AG08396 (cell line): Measurements from ENCODE around the gene TRIM23.
"Not testable (repeated sequence)": the region's sequence is repeated elsewhere in the genome, so short reads cannot be mapped to it uniquely, and the experiment has no call there.

Experiments
- DNase-seq: peaks from one replicate; pipeline ENCODE4 v3.0.0; 2012; ENCODE audit warnings: low spot score, mixed read lengths

The TRIM23 gene

GRCh38 chr5:65624025-65624570 is at the start of gene TRIM23:
TSS of gene TRIM23 (minus strand) at chr5:65624333. CDS start at chr5:65624274, 59 bp downstream.
- DNase-seq = peak; percentile 92

GRCh38 chr5:65672796-65673195 is 48.7 kb upstream of the TRIM23 start:
- DNase-seq = peak; percentile 30

DNA sequence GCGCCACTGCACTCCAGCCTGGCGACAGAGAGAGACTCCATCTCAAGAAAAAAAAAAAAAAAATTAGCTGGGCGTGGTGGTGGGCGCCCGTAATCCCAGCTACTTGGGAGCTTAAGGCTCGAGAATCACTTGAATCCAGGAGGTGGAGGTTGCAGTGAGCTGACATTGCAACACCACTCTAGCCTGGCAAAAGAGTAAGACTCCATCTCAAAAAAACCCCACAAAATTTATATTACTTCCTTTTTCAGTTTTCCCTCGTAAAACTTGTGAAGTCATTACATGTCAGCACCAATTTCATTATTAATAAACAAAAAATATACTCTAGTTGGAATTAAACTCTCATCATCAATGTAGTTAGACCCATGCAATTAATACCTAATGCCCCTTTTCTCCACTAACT is 44.6 kb upstream of the TRIM23 start:
- no peak for DNase-seq

- peak; percentile 14 for DNase-seq
These were observed 39.8 kb upstream of the TRIM23 start for GRCh38 chr5:65663804-65664521.

DNA sequence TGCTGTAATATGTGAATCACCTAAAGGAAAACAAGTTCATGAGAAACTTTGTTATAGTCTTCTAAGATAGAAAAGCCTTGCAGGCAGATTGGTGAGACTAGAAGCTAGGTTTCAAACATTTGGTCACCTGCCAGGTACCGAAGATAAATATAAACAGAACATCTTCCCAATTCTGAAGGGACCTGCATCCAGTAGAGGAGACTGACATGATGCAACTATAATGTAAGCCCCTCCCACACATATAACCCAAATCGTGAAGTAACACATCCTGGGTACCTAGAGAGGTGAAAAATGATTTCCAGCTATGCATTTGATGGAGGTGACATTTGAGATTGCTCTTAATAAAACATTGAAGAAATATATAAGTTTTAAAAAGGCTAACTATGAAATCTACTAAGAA is 30.6 kb upstream of the TRIM23 start:
- no peak for DNase-seq

DNA sequence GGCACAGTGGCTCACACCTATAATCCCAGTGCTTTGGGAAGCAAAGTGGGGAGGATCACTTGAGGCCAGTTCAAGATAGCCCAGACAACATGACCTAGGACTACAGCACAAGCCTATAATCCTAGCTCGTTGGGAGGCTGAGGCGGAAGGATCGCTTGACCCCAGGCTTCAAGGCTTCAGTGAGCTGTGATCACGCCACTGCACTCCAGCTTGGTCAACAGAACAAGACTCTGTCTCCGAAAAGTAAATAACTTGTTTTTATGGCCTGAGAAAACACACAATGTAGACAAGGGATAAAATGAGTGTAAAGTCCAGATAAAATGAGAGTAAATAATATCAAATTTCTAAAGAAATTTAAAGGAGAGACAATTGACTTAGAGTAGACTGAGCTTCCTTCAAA is 27.0 kb upstream of the TRIM23 start:
- no peak for DNase-seq

GRCh38 chr5:65647941-65648340 is 23.8 kb upstream of the TRIM23 start:
- DNase-seq = no peak

- DNase-seq = no peak
These were observed 22.8 kb upstream of the TRIM23 start for GRCh38 chr5:65646938-65647337.

DNA sequence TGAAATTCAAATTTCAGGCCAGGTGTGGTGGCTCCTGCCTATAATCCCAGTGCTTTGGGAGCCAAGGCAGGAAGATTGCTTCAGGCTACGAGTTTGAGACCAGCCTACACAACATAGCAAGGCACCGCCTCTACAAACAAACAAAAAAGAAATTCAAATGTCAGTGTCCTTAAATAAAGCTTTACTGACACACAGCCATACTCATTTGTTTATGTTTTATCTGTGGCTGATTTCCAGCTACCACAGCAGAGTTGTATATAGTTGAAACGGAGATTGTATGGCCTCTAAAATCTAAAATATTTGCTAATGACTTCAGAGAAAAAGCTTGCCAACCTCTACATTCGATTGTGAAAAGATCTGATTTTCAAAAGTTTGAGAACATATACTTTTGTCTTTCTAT is 16.1 kb upstream of the TRIM23 start:
- DNase-seq = no peak

DNA sequence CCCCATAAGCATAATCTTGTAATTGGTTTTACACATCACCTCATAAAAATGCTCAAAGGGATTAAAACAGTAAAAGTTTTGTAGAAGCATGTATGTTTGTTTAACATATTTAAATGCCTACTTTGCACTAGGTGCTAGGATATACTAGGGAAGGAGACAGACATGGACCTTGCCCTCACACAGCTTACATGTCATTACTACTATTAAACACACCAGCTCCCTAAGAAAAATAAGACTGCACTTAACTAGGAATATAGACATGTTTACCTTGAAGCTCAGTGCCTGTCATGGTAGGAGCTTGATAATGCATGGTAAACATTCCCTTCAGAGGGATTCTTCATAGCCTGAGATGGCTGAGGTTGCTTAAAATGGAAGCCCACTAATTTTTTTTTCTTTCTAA is 6.8 kb upstream of the TRIM23 start:
- no peak for DNase-seq

GRCh38 chr5:65625743-65626142 is 1.6 kb upstream of the TRIM23 start:
- DNase-seq = no peak

DNA sequence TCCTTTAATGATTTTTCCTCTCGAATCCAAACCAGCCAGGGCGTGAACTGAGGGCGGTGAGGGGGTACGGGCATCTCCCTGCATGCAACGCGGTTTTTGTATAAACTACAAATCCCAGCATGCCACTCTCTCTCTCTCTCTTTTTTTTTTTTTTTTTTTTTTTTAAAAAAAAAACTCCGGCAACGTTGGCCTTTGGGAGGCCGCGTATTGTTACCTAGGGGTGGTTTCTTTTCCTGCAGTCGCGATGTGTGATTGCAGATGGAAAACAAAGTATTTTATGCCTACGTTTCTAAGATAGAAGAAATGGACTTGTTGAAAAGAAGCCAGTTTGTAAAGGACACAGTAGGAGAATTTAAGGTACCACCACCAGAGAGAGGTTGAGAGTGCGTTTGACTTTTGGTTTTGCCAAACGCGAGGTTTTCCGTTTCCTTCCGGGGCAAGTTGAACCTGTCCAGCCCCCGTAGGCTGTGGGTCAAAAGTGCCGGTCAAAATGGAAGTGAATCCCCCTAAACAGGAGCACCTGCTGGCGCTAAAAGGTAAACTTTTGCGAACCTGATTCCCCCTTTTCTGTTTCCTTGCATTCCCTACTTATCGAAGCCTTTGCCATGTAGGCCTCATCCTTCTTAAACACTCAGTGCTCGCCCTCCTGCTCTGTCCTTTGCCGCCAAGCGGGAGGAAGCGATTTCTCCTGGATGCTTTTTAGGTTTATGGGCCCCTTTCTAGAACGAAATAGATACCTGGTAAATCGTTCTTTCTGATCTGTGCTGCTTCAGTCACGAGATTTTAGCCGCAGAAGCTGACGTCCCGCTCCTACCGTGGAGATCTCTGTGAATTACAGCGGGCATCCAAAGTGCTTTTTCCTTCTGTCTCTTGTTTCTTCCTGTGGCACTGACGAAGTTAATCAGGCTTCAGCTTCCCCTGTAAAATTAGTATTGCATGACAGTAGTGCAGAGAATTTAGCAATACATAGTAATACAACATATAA is 730 bp upstream of the TRIM23 start, which contains the start of the genes SHLD3 and TRAPPC13:
TSS of gene SHLD3 (plus strand) at position 457 of the 985 bp plus-strand sequence. CDS start 4,561 bp downstream, outside the sequence.
TSS of gene TRAPPC13 (plus strand) at position 457 of the 985 bp plus-strand sequence. CDS start at position 491, 34 bp downstream.
- peak; percentile 75 for DNase-seq

DNA sequence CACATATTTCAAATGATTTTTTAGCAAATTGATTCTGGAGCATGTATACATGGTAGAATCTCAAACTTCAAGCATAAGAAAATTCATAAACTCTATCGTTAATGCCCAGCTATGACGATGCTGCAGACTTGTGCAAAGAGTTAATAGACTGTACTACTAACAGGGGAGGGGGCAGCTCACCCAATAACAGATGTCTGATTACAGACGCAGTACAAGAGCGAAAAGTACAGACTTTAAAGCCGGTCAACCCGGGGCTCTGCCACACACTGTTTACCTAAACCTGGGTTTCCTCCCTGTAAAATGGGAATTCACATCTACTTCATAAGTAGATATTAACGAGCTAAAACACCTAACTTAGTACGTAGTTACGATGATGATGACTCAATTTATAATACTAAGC is 651 bp downstream of the TRIM23 start:
- no peak for DNase-seq

- not testable (repeated sequence) for DNase-seq
These were observed 2.2 kb downstream of the TRIM23 start for GRCh38 chr5:65621961-65622360.

DNA sequence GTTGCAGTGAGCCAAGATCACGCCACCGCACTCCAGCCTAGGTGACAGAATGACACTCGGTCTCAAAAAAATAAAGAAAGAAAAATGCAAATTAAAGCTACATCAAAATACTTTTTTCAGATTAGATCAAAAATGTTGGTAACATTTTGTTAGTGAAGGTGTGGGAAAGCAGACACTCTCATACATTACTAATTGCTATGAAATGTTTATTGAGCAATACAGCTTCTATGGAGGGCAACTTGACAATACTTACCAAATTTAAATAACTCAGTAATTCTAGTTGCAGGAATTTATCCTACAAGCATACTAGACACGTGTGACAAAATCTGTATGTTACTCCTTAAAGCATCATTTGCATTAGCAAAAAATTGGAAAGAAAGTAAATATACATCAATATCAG is 4.1 kb downstream of the TRIM23 start:
- no peak for DNase-seq

GRCh38 chr5:65612298-65612907 is 11.7 kb downstream of the TRIM23 start:
- no peak for DNase-seq

DNA sequence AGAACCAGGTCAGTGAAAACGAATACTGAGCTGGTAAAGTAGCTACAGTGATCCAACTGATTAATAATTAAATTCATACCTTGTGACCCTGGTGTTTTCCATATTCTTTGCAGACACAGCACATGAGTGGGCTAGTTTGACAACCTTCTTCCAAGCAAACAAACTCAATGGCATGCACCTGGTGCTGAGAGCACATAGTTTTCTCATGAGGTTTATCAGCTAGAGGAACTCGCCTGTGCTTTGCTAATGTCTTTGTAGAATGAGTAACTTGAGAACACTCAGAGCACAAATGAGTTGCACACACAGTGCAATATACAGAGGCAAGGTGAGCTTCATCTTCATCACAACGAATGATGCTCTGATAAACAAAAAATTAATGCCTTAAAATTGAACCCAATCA is 12.6 kb downstream of the TRIM23 start:
- DNase-seq = no peak

GRCh38 chr5:65601761-65602160 is 22.4 kb downstream of the TRIM23 start:
- not testable (repeated sequence) for DNase-seq

GRCh38 chr5:65588694-65589093 is 35.4 kb downstream of the TRIM23 start:
- no peak for DNase-seq

- DNase-seq = no peak
These were observed 47.0 kb downstream of the TRIM23 start for GRCh38 chr5:65577141-65577540.

GRCh38 chr5:65570598-65571226 is 53.4 kb downstream of the TRIM23 start:
- no peak for DNase-seq

GRCh38 chr5:65566505-65566904 is 57.6 kb downstream of the TRIM23 start:
- DNase-seq = no peak
